22Rv1 (cell line): ENCODE measurements around the gene IWS1.

Experiments used
- CTCF ChIP-seq: fragments of 450-650 bp; IDR thresholded peaks from 2 replicates; pipeline ENCODE4 v1.5.1; 2017; ENCODE audit warnings: mild to moderate bottlenecking
- ZFX ChIP-seq: fragments of 450-650 bp; IDR thresholded peaks from 2 replicates; pipeline ENCODE4 v1.6.1; 2017; ENCODE audit warnings: antibody characterized with exemption, borderline replicate concordance

GRCh38 chr2:127464470-127465257 is 61.6 kb downstream of the IWS1 start:
- TF ChIP-seq CTCF, result no peak
- TF ChIP-seq ZFX, result no peak
